Neural cell (in vitro differentiated cells): ENCODE results near the gene CASZ1.

ENCODE experiments used
- EP300 ChIP-seq: fragments of 450-650 bp; conservative IDR thresholded peaks from 2 replicates; pipeline ENCODE4 v1.6.1; 2014; ENCODE audit warnings: antibody characterized with exemption, mild to moderate bottlenecking, moderate library complexity; ENCODE audit not compliant: poor library complexity, severe bottlenecking
- EZH2 ChIP-seq: fragments of 200-600, 300-800 bp; shearing (Covaris generic), sonication (generic); IDR thresholded peaks from 2 replicates; pipeline ENCODE4 v1.6.1; 2014; ENCODE audit warnings: antibody characterized with exemption, low read length, borderline replicate concordance, mild to moderate bottlenecking; ENCODE audit not compliant: insufficient read depth, poor library complexity, severe bottlenecking
- POLR2AphosphoS5 ChIP-seq: IDR thresholded peaks from 2 replicates; pipeline ENCODE4 v1.6.1; 2012
- TAF1 ChIP-seq: IDR thresholded peaks from 2 replicates; pipeline ENCODE4 v1.6.1; 2012; ENCODE audit warnings: low read depth
- TF ChIP-seq, protein P1 (sequence below): fragments of 450-650 bp; IDR thresholded peaks from 2 replicates; pipeline ENCODE4 v1.5.1; 2014; ENCODE audit warnings: antibody characterized with exemption, mild to moderate bottlenecking, moderate library complexity; ENCODE audit not compliant: poor library complexity, severe bottlenecking

DNA sequence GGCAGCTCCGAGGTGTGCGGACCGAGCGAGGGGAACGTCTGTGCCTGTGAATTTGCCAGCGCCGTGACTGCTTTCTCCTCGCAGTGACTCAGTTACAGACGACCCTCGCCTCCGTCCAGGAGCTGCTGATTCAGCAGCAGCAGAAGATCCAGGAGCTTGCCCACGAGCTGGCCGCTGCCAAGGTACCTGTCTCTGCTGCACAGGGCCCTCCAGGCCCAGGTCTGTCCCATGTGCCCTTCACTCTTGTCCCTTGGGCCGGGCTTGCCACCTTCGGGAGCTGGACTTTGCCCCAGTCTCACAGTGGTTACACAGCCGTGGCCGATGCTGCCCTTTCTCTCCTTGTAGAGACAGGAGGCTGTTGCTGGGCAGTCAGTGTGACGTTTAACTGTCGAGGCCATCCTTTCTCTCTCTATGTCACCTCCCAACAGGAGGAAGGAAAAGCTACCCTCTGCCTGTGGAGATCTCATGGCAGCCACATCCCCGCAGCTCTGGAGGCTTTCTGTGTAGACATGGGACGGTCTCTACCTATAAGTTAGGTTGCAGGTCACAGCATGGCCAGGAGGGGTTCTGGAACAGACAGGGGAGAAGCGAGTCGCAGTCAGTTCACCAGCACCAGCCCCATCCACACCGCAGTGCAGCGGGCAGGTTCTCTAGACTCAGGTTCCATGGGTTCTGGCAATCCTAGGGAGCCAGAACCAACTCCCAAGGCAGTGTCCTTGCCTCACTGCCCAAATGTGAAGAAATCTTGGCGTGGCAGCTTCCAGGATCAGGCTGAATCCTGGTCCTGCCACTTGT lies 172.0 kb downstream of the CASZ1 start:
- TF ChIP-seq EP300, result no peak
- TF ChIP-seq TAF1, result no peak
- no peak for TF ChIP-seq POLR2AphosphoS5
- TF ChIP-seq, protein P1, sequence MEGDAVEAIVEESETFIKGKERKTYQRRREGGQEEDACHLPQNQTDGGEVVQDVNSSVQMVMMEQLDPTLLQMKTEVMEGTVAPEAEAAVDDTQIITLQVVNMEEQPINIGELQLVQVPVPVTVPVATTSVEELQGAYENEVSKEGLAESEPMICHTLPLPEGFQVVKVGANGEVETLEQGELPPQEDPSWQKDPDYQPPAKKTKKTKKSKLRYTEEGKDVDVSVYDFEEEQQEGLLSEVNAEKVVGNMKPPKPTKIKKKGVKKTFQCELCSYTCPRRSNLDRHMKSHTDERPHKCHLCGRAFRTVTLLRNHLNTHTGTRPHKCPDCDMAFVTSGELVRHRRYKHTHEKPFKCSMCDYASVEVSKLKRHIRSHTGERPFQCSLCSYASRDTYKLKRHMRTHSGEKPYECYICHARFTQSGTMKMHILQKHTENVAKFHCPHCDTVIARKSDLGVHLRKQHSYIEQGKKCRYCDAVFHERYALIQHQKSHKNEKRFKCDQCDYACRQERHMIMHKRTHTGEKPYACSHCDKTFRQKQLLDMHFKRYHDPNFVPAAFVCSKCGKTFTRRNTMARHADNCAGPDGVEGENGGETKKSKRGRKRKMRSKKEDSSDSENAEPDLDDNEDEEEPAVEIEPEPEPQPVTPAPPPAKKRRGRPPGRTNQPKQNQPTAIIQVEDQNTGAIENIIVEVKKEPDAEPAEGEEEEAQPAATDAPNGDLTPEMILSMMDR, result no peak
- no peak for TF ChIP-seq EZH2
